Activated CD8-positive, alpha-beta T cell treated with anti-CD3 and anti-CD28 coated beads for 36 hours (primary cell): ENCODE data around the gene DCBLD2. TPM values are rescaled to one million over a fixed set of nuclear protein-coding genes. Genes with fewer than 3 reads are reported as not detected.

Experiments used
- ATAC-seq: fragments of 200-7000 bp; cut with Tn5 transposase; one replicate; pipeline ENCODE4 v1.10.0; 2021; ENCODE audit warnings: mild to moderate bottlenecking, moderate library complexity
- CTCF ChIA-PET: fragments of 350-600 bp; sonication (Branson Sonifier 250); formaldehyde crosslinking; loops from one replicate; lab custom pipeline; 2021; ENCODE audit warnings: antibody characterized with exemption; lab: Charles Lee
- POLR2A ChIA-PET: fragments of 350-600 bp; sonication (Branson Sonifier 250); formaldehyde crosslinking; loops from one replicate; lab custom pipeline; 2021; ENCODE audit warnings: antibody characterized with exemption; lab: Charles Lee
- DNase-seq: peaks from one replicate; pipeline ENCODE4 v3.0.0-alpha.2; 2020
- H3K27ac Mint-ChIP-seq: one replicate; pipeline ENCODE4 v1.8.0; 2021; ENCODE audit warnings: mild to moderate bottlenecking, mixed read lengths
- H3K27me3 Mint-ChIP-seq: one replicate; pipeline ENCODE4 v1.8.0; 2021; ENCODE audit warnings: mixed read lengths
- H3K36me3 Mint-ChIP-seq: one replicate; pipeline ENCODE4 v1.8.0; 2021; ENCODE audit warnings: low read depth, mixed read lengths
- H3K4me1 Mint-ChIP-seq: one replicate; pipeline ENCODE4 v1.8.0; 2021; ENCODE audit warnings: low read depth, mixed read lengths
- H3K4me3 Mint-ChIP-seq: one replicate; pipeline ENCODE4 v1.8.0; 2021; ENCODE audit warnings: mild to moderate bottlenecking, moderate library complexity, mixed read lengths
- H3K9me3 Mint-ChIP-seq: one replicate; pipeline ENCODE4 v1.8.0; 2021; ENCODE audit warnings: mixed read lengths
- intact Hi-C: fragments of 100-400 bp; cut with micrococcal nuclease; formaldehyde crosslinking; loops from one replicate; pipeline ENCODE4 v1.10.0; 2022
- total RNA-seq, 2 experiments: library from RNA; stranded (reverse); gene quantifications; one replicate each; pipeline ENCODE4 v1.2.3, GENCODE V29; 2021
- TF ChIP-seq, protein P1 (sequence below): fragments of 200-600 bp; IDR thresholded peaks from one replicate; pipeline ENCODE4 v1.8.0; 2022; ENCODE audit warnings: antibody characterized with exemption, mild to moderate bottlenecking

Gene DCBLD2
- total RNA-seq, 2 experiments from 2014 or later: 1.4 to 2.5 TPM

DNA sequence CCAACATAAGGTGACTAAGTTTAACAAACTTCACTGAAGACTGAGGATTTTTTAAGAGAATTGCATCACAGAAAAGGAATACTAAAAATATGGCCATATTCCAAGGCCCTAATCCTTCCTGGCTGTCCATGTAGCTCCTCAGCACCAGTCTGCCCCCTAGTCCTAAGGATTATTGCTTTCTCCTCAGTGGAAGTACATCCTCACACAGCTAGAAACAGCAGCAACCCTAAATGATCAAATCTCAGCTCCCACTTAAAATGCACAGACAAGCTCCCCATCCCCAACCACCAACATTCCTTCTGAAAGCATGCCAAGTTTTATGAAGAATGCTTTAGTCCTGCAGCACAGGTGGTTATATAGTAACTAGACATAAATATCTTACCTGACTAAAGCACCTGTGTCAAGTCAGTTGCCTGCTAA lies 123.7 kb downstream of the DCBLD2 start:
- ChIA-PET CTCF (interaction anchor here (1.8 kb wide), 1 partner anchor 35 kb away, joined by 4 read pairs; no protein-coding TSS in a partner anchor), POLR2A (no interaction called here)
- TF ChIP-seq, protein P1, sequence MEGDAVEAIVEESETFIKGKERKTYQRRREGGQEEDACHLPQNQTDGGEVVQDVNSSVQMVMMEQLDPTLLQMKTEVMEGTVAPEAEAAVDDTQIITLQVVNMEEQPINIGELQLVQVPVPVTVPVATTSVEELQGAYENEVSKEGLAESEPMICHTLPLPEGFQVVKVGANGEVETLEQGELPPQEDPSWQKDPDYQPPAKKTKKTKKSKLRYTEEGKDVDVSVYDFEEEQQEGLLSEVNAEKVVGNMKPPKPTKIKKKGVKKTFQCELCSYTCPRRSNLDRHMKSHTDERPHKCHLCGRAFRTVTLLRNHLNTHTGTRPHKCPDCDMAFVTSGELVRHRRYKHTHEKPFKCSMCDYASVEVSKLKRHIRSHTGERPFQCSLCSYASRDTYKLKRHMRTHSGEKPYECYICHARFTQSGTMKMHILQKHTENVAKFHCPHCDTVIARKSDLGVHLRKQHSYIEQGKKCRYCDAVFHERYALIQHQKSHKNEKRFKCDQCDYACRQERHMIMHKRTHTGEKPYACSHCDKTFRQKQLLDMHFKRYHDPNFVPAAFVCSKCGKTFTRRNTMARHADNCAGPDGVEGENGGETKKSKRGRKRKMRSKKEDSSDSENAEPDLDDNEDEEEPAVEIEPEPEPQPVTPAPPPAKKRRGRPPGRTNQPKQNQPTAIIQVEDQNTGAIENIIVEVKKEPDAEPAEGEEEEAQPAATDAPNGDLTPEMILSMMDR: no peak
- no peak for ATAC-seq
- Mint-ChIP-seq H3K4me3 (no peak overlapping the region), H3K27ac (no peak overlapping the region), H3K9me3 (no peaks in the 10 kb centered on the region), H3K4me1 (no peaks in the 10 kb centered on the region), H3K27me3 (peaks cover 13% of the 10 kb centered on the region), H3K36me3 (no peaks in the 10 kb centered on the region)
- no peak for DNase-seq
- intact Hi-C loops: no loop called here

DNA sequence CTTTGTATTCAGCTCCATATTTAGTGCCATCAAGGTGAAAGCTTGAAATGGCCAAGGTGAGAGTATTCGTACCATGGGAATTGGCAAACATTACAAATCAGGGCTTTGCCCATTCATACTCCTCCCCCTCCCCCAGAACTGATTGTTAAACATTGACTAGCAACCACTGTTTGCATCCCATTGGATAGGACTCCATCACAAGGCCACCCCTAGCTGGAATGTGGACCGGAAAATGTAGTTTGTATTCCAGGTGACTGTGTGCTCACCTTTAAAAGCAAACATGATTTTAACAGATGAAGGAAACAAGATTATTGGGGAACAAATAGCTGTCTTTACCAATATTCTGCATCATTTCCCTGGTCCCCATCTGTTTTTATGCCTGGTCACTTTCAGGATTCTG lies 124.2 kb downstream of the DCBLD2 start:
- ChIA-PET POLR2A (no interaction called here), CTCF (interaction anchor here (1.8 kb wide), 1 partner anchor 36 kb away, joined by 4 read pairs; no protein-coding TSS in a partner anchor)
- ATAC-seq: no peak
- no peak overlapping the region for H3K4me3 Mint-ChIP-seq
- no peaks in the 10 kb centered on the region for H3K4me1 Mint-ChIP-seq
- no peaks in the 10 kb centered on the region for H3K9me3 Mint-ChIP-seq
- no peak overlapping the region for H3K27ac Mint-ChIP-seq
- TF ChIP-seq, protein P1: no peak
- intact Hi-C loops: no loop called here
- no peak for DNase-seq
- peaks cover 13% of the 10 kb centered on the region for H3K27me3 Mint-ChIP-seq
- H3K36me3 Mint-ChIP-seq: no peaks in the 10 kb centered on the region

DNA sequence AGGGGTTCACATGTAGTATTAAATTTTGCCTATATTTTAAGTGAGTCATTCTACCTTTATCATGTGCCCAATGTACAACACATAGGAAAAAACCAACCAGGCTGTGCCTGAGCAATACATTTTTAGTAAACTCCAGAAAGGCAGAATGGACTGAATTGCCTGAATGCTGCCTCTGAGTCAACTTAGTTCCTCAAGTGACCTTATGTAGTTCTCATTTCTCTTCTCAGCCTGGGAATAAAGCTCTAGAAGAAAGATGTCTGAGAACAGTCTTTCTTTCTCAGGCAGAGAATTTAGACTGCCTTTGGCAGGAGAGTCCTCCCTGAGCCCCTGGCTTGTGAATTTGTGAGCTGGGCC lies 125.4 kb downstream of the DCBLD2 start:
- Mint-ChIP-seq H3K4me1 (no peaks in the 10 kb centered on the region), H3K9me3 (no peaks in the 10 kb centered on the region), H3K27ac (no peak overlapping the region), H3K27me3 (peaks cover 13% of the 10 kb centered on the region), H3K36me3 (no peaks in the 10 kb centered on the region), H3K4me3 (no peak overlapping the region)
- intact Hi-C loops: no loop called here
- ATAC-seq (no peak), DNase-seq (no peak)
- TF ChIP-seq, protein P1: no peak
- CTCF ChIA-PET: no interaction called here
- POLR2A ChIA-PET: interaction anchor here (0.9 kb wide), 1 partner anchor 143 kb away, joined by 3 read pairs; no protein-coding TSS in a partner anchor

DNA sequence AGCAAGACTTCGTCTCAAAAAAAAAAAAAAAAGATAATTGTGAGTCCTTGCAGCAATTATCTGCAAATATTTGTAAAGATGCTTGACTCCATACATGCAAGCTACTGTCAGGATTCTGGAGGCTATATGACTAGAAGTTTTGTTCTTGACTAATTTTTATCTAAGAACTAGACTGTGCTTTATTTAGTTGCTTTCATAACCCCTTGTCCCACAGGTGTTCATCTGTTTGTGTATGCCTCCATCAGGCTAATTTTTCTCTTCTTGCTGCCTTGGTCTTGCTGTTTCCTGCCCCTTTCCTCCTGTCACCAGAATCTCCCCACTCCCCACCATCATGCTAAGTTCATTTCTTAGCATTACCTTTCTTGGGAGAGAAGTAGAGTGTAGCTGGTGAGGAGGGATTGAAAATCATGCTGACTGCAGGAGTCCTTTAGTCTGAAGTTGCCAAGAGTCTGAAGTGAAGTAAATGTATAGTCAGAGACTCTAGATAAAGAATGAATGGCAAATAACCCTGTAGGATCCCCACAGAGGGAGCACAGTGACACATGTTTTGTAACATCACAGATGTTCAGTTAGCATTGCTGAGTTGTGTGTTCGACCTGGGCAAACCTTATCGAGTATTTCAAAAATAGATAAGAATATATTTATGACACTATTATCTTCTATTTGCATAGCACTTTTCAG lies 125.9 kb downstream of the DCBLD2 start:
- POLR2A ChIA-PET: interaction anchor here (0.9 kb wide), 1 partner anchor 143 kb away, joined by 3 read pairs; no protein-coding TSS in a partner anchor
- CTCF ChIA-PET: no interaction called here
- no peak overlapping the region for H3K27ac Mint-ChIP-seq
- H3K9me3 Mint-ChIP-seq: no peaks in the 10 kb centered on the region
- intact Hi-C loops: no loop called here
- H3K27me3 Mint-ChIP-seq: peaks cover 11% of the 10 kb centered on the region
- ATAC-seq (no peak), DNase-seq (no peak)
- H3K36me3 Mint-ChIP-seq: no peaks in the 10 kb centered on the region
- TF ChIP-seq, protein P1: no peak
- H3K4me1 Mint-ChIP-seq: no peaks in the 10 kb centered on the region
- H3K4me3 Mint-ChIP-seq: no peak overlapping the region

DNA sequence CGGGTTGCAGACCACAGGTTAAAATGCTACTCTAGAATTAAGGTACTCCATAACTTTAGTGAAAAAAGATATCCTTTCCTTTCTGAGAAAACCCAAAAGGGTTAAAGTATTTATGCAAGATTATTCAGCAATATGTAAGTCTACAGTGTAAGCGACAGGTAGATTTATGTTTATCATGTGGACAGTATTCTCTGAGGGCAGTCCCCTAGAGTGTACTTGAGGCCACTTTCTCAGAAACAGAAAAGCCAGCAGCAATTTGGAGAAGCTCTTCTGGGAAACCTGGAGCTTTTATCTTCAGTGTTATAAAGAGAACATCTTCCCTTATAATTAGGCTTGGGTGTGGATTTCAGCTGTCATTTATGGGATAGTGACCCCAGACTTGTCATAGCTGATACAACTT lies 129.5 kb downstream of the DCBLD2 start:
- no peaks in the 10 kb centered on the region for H3K9me3 Mint-ChIP-seq
- ATAC-seq (no peak), DNase-seq (no peak)
- no peaks in the 10 kb centered on the region for H3K36me3 Mint-ChIP-seq
- H3K4me1 Mint-ChIP-seq: no peaks in the 10 kb centered on the region
- ChIA-PET CTCF (interaction anchor here (1.1 kb wide), 1 partner anchor 11 kb away, joined by 3 read pairs; no protein-coding TSS in a partner anchor), POLR2A (no interaction called here)
- no peak overlapping the region for H3K27ac Mint-ChIP-seq
- intact Hi-C loops: no loop called here
- TF ChIP-seq, protein P1: no peak
- peaks cover 14% of the 10 kb centered on the region for H3K27me3 Mint-ChIP-seq
- no peak overlapping the region for H3K4me3 Mint-ChIP-seq
